Measurements from ENCODE around the gene MACROD2.

MACROD2 gene

GRCh38 chr20:15091421-15092037 lies 1096.2 kb downstream of the MACROD2 start:
- no peak for DNase-seq (ENCODE audit: low spot score)
- no peak for TF ChIP-seq CTCF (IDR thresholded peaks at IDR 0.05; ENCODE audit: extremely low read depth, missing control alignments)

- DNase-seq (ENCODE audit: low spot score) = no peak
- TF ChIP-seq CTCF (IDR thresholded peaks at IDR 0.05; ENCODE audit: extremely low read depth, missing control alignments) = no peak
These were observed 1103.0 kb downstream of the MACROD2 start for GRCh38 chr20:15098351-15098750.

- TF ChIP-seq CTCF (IDR thresholded peaks at IDR 0.05; ENCODE audit: extremely low read depth, missing control alignments) = no peak
- no peak for DNase-seq (ENCODE audit: low spot score)
These were observed 1103.8 kb downstream of the MACROD2 start for GRCh38 chr20:15099130-15099529.

- TF ChIP-seq CTCF (IDR thresholded peaks at IDR 0.05; ENCODE audit: extremely low read depth, missing control alignments) = no peak
- DNase-seq (ENCODE audit: low spot score) = no peak
These were observed 1105.3 kb downstream of the MACROD2 start for GRCh38 chr20:15100506-15101160.

GRCh38 chr20:15107931-15108330 lies 1112.6 kb downstream of the MACROD2 start:
- no peak for TF ChIP-seq CTCF (IDR thresholded peaks at IDR 0.05; ENCODE audit: extremely low read depth, missing control alignments)
- DNase-seq (ENCODE audit: low spot score) = no peak

- no peak for TF ChIP-seq CTCF (IDR thresholded peaks at IDR 0.05; ENCODE audit: extremely low read depth, missing control alignments)
- no peak for DNase-seq (ENCODE audit: low spot score)
These were observed 1114.2 kb downstream of the MACROD2 start for GRCh38 chr20:15109494-15109893.

- DNase-seq (ENCODE audit: low spot score) = no peak
- no peak for TF ChIP-seq CTCF (IDR thresholded peaks at IDR 0.05; ENCODE audit: extremely low read depth, missing control alignments)
These were observed 1116.3 kb downstream of the MACROD2 start for GRCh38 chr20:15111654-15112053.
